HepG2 (cell line): ENCODE measurements around the gene FLT3LG. TPM values are rescaled to one million over a fixed set of nuclear protein-coding genes. Genes with fewer than 3 reads are reported as not detected.
A peak's percentile ranks its signal among the peaks of the same experiment; 100 is the strongest.

Experiments used
- ATAC-seq: fragments of 200-7000 bp; cut with Tn5 transposase; 3 replicates; pipeline ENCODE4 v1.9.1; 2020; ENCODE audit warnings: mild to moderate bottlenecking, moderate library complexity
- BruUV-seq: library from RNA; stranded (reverse); fragments of 400-500 nt; replicated peaks from 2 replicates; lab custom pipeline; 2021; lab: Mats Ljungman, UMichigan
- CTCF ChIA-PET: fragments of 300-600 bp; formaldehyde crosslinking; extraction: SDS; loops from one replicate; lab custom pipeline; 2021; ENCODE audit warnings: low total read pairs, inconsistent platforms, low intra/inter-chr PET ratio; lab: Yijun Ruan, JAX
- POLR2A ChIA-PET: fragments of 350-600 bp; sonication (Branson Sonifier 250); formaldehyde crosslinking; loops from one replicate; lab custom pipeline; 2020; ENCODE audit warnings: antibody characterized with exemption, inconsistent platforms; lab: Yijun Ruan, JAX
- DNase-seq: peaks from one replicate; pipeline ENCODE4 v3.0.0-alpha.2; 2015; ENCODE audit warnings: low spot score
- FAIRE-seq: peaks from 3 replicates; lab custom pipeline; 2011; peaks lifted over from hg19 to GRCh38; lab: Jason Lieb, UNC
- H2AFZ ChIP-seq: one replicate; pipeline ENCODE4 v1.6.1; 2011; ENCODE audit warnings: low read length, inconsistent platforms
- H3K27ac ChIP-seq: fragments of 300-600 bp; 3 replicates; pipeline ENCODE4 v1.8.0; 2011; ENCODE audit warnings: mixed run types, mild to moderate bottlenecking, mixed read lengths, low read length, inconsistent platforms; ENCODE audit not compliant: insufficient read depth; ENCODE audit errors: extremely low read length
- H3K27me3 ChIP-seq, 2 experiments: fragments of 200-600 bp in 1 of 2; 2 replicates in 1 of 2; 3 replicates in 1 of 2; pipeline versions ENCODE4 v1.6.0 to v1.8.0; 2011; ENCODE audit warnings: low read length in 2 of 2, mild to moderate bottlenecking in 2 of 2, moderate library complexity in 2 of 2, inconsistent platforms in 1 of 2; ENCODE audit not compliant: insufficient read depth in 2 of 2, control insufficient read depth in 1 of 2
- H3K36me3 ChIP-seq, 2 experiments: fragments of 200-600 bp in 1 of 2; replicated peaks in 1 of 2; 2 replicates in 1 of 2; 3 replicates in 1 of 2; pipeline versions ENCODE4 v1.5.1 to v1.8.0; 2011; ENCODE audit warnings: low read length in 2 of 2, inconsistent platforms in 1 of 2; ENCODE audit not compliant: insufficient read depth in 2 of 2, control insufficient read depth in 1 of 2
- H3K4me1 ChIP-seq: 2 replicates; pipeline ENCODE4 v1.5.1; 2012; ENCODE audit warnings: low read length, inconsistent platforms; ENCODE audit not compliant: insufficient read depth
- H3K4me2 ChIP-seq: 2 replicates; pipeline ENCODE4 v1.6.0; 2011; ENCODE audit warnings: low read depth, low read length, inconsistent platforms
- H3K4me3 ChIP-seq, 3 experiments: fragments of 200-600 bp in 1 of 3; sonication (generic), shearing (Covaris generic) in 1 of 3; replicated peaks in 1 of 3; 2 replicates each; pipeline ENCODE4 v1.5.1; 2011 to 2016; ENCODE audit warnings: low read length in 3 of 3, inconsistent platforms in 2 of 3, low read depth in 2 of 3, mild to moderate bottlenecking in 2 of 3, control low read depth in 1 of 3, mixed read lengths in 1 of 3; ENCODE audit not compliant: insufficient read depth in 1 of 3
- H3K79me2 ChIP-seq: one replicate; pipeline ENCODE4 v1.6.1; 2011; ENCODE audit warnings: low read length, inconsistent platforms; ENCODE audit not compliant: insufficient read depth
- H3K9ac ChIP-seq: 2 replicates; pipeline ENCODE4 v1.6.0; 2011; ENCODE audit warnings: mild to moderate bottlenecking, low read depth, low read length, inconsistent platforms; ENCODE audit not compliant: insufficient read depth
- H3K9me3 ChIP-seq: 2 replicates; pipeline ENCODE4 v1.5.1; 2012; ENCODE audit warnings: mild to moderate bottlenecking, low read length
- H4K20me1 ChIP-seq: 2 replicates; pipeline ENCODE4 v1.6.0; 2011; ENCODE audit warnings: inconsistent platforms, mild to moderate bottlenecking, low read length, moderate library complexity; ENCODE audit not compliant: insufficient read depth
- AGO2 ChIP-seq: fragments of 200-400 bp; formaldehyde crosslinking; optimal IDR thresholded peaks from 2 replicates; pipeline ENCODE3; 2017; ENCODE audit warnings: mild to moderate bottlenecking, low read depth, low read length, moderate library complexity
- GABPB1 ChIP-seq: IDR thresholded peaks from 2 replicates; pipeline ENCODE4 v1.6.1; 2016; ENCODE audit warnings: mild to moderate bottlenecking, missing genetic modification reagents, moderate library complexity, missing compliant biosample characterization
- PHF8 ChIP-seq: sonication (generic); formaldehyde crosslinking; IDR thresholded peaks from 2 replicates; pipeline ENCODE4 v1.5.0; 2020; ENCODE audit warnings: missing genetic modification reagents
- POLR2G ChIP-seq: fragments of 200-400 bp; formaldehyde crosslinking; IDR thresholded peaks from 2 replicates; pipeline ENCODE4 v1.6.1; 2018; ENCODE audit warnings: mild to moderate bottlenecking, low read depth, low read length, moderate library complexity
- RBFOX2 ChIP-seq: fragments of 200-400 bp; formaldehyde crosslinking; IDR thresholded peaks from 2 replicates; pipeline ENCODE4 v1.6.1; 2017; ENCODE audit warnings: low read depth, mild to moderate bottlenecking, low read length
- SNAPC4 ChIP-seq: sonication (generic); formaldehyde crosslinking; IDR thresholded peaks from 2 replicates; pipeline ENCODE4 v1.4.0; 2020; ENCODE audit warnings: mild to moderate bottlenecking, missing genetic modification reagents
- TAF1 ChIP-seq: sonication (generic); formaldehyde crosslinking; IDR thresholded peaks from 2 replicates; pipeline ENCODE4 v1.4.0; 2020; ENCODE audit warnings: missing genetic modification reagents
- ZNF326 ChIP-seq: sonication (generic); formaldehyde crosslinking; IDR thresholded peaks from 2 replicates; pipeline ENCODE4 v1.4.0; 2020; ENCODE audit warnings: missing genetic modification reagents, borderline replicate concordance
- ZNF770 ChIP-seq: sonication (generic); formaldehyde crosslinking; IDR thresholded peaks from 2 replicates; pipeline ENCODE4 v1.5.0; 2020; ENCODE audit warnings: mild to moderate bottlenecking, missing genetic modification reagents
- WGBS: methylation state at CpG from one replicate; pipeline ENCODE4 v1.1.6; 2017; ENCODE audit warnings: low lambda C conversion rate; 5-methylcytosine and 5-hydroxymethylcytosine counted together
- in situ Hi-C: cut with HindIII; loops from 2 replicates; pipeline ENCODE4 v1.10.0; 2017; ENCODE audit warnings: low pct_unique_long_range_greater_than_20kb; ENCODE audit not compliant: extremely low pct_ligation_motif_present
- intact Hi-C: fragments of 100-400 bp; cut with micrococcal nuclease; formaldehyde crosslinking; loops from one replicate; pipeline ENCODE4 v1.10.0; 2022; ENCODE audit not compliant: unreplicated experiment
- polyA plus RNA-seq, 8 experiments: library from polyadenylated mRNA; depleted of rRNA in 3 of 8; stranded (reverse) in 7 of 8; unstranded in 1 of 8; fragments of >200 nt; fragmentation: Illumina TruSeq in 4 of 8; extraction: Trizol in 4 of 8; gene quantifications; 2 replicates each; pipeline versions ENCODE4 v1.2.1 to v1.2.3, GENCODE V29; 2011 to 2016; ENCODE audit warnings: low read depth in 4 of 8, missing spikeins in 1 of 8, mixed read lengths in 1 of 8; ENCODE audit not compliant: insufficient read depth in 1 of 8
- total RNA-seq, 5 experiments: library from RNA; depleted of rRNA; stranded (reverse); fragments of >200 nt; fragmentation: Illumina TruSeq; extraction: Trizol; gene quantifications; 2 replicates each; pipeline ENCODE4 v1.2.3, GENCODE V29; 2016; ENCODE audit warnings: low read depth in 1 of 5

The FLT3LG gene
- total and polyA plus RNA-seq, 2 of the 13 experiments (the other 11 are each of a cell fraction or from before 2014, with no cell fraction given): 1.5 to 2.6 TPM

DNA sequence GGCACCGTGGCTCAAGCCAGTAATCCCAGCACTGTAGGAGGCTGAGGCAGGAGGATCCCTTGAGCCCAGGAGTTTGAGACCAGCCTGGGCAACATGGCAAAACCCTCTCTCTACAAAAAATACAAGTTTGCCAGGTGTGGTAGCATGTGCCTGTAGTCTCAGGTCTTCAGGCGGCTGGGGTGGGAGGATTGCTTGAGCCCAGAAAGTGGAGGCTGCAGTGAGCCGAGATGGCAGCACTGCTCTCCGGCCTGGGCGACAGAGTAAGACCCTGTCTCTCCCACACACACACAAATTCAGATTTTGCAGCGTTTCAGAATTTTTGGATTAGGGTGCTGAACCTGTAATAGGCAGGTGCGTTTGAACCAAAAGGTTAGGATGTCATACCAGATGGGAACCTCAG is 24.5 kb downstream of the FLT3LG start:
- in situ Hi-C loops: loop anchor here (5.0 kb wide), 2 partner anchors 74 to 174 kb away; no protein-coding TSS in a partner anchor
- no peak overlapping the region for H3K4me3 ChIP-seq
- H3K27me3 ChIP-seq: peaks cover 0 to 4% of the 10 kb centered on the region in 2 experiments; a peak in 1 of 5 replicates
- intact Hi-C loops: no loop called here
- DNase-seq (no peak), FAIRE-seq (no peak), ATAC-seq (no peak)
- peaks cover 24% of the 10 kb centered on the region; the same call in 1 of the 2 replicates for H4K20me1 ChIP-seq
- H3K36me3 ChIP-seq: peaks cover 15 to 25% of the 10 kb centered on the region in 2 experiments
- H3K79me2 ChIP-seq: peaks cover 27% of the 10 kb centered on the region
- TF ChIP-seq ZNF326 (CRISPR knock-in tag) (no peak), ZNF770 (CRISPR knock-in tag) (0 out of 2 replicates have a peak, but pooled peaks have one; percentile 12)
- ChIA-PET CTCF (no interaction called here), POLR2A (interaction anchor here (1.4 to 1.8 kb wide), 3 partner anchors 9 to 81 kb away, joined by 3 to 7 read pairs (median 4); partner anchors contain the start of genes FCGRT and NOSIP)
- no peak overlapping the region for H2AFZ ChIP-seq
- H3K4me2 ChIP-seq: peak overlapping the region; percentile 92
- H3K4me1 ChIP-seq: peaks cover 52% of the 10 kb centered on the region
- no peak overlapping the region for H3K27ac ChIP-seq
- H3K9me3 ChIP-seq: no peaks in the 10 kb centered on the region
- 88% methylated on average over 6 of the region's 7 CpGs for WGBS
- no TSS peak for BruUV-seq
- H3K9ac ChIP-seq: peak overlapping the region; percentile 37; the same call in 1 of the 2 replicates

DNA sequence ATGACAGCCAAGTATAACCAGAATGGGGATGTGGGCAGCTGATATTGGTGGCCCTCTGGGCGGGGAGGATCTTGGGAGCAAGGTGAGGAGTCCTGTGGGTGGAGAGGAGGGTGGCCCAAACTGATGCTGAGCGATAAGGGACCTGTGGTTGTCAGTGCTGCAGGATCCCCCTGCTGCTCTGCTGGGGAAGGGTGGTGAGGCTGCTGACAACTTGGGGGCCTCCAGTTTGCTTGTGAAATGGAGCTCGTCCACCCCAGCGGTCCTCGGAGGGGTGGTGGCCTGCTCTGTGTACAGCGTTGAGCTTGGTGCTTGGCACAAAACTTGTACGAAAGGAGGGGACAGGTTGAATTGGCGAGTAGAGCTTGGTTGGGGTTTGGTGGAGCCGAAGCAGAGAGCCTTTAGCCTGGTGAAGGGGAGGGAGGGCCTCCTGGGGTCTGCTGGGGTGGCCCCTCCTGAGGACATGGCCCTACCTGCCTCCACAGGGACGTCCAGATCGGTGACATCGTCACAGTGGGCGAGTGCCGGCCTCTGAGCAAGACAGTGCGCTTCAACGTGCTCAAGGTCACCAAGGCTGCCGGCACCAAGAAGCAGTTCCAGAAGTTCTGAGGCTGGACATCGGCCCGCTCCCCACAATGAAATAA is 25.1 kb downstream of the FLT3LG start:
- CTCF ChIA-PET: no interaction called here
- no TSS peak for BruUV-seq
- H3K79me2 ChIP-seq: peaks cover 27% of the 10 kb centered on the region
- FAIRE-seq: no peak
- no peak for ATAC-seq
- in situ Hi-C loops (loop anchor here (5.0 kb wide), 2 partner anchors 73 to 173 kb away; no protein-coding TSS in a partner anchor), intact Hi-C loops (no loop called here)
- H3K27ac ChIP-seq: peak overlapping the region; percentile 16
- H3K4me2 ChIP-seq: peak overlapping the region; percentile 92; the same call in 1 of the 2 replicates
- H3K9me3 ChIP-seq: no peaks in the 10 kb centered on the region
- peaks cover 0 to 4% of the 10 kb centered on the region in 2 experiments; a peak in 1 of 5 replicates for H3K27me3 ChIP-seq
- no peak overlapping the region for H3K4me3 ChIP-seq
- H4K20me1 ChIP-seq: peaks cover 24% of the 10 kb centered on the region; the same call in 1 of the 2 replicates
- POLR2A ChIA-PET: interaction anchor here (1.4 to 1.8 kb wide), 3 partner anchors 10 to 81 kb away, joined by 3 to 7 read pairs (median 4); partner anchors contain the start of genes FCGRT and NOSIP
- H3K36me3 ChIP-seq: peaks cover 15 to 25% of the 10 kb centered on the region in 2 experiments
- H3K9ac ChIP-seq: peak overlapping the region; percentile 37; the same call in 1 of the 2 replicates
- H2AFZ ChIP-seq: no peak overlapping the region
- WGBS: 97% methylated on average over 18 of the region's 19 CpGs
- H3K4me1 ChIP-seq: peaks cover 57% of the 10 kb centered on the region
- no peak for DNase-seq
- TF ChIP-seq TAF1 (CRISPR knock-in tag): no peak
- 0 out of 2 replicates have a peak, but pooled peaks have one; percentile 8 for TF ChIP-seq POLR2G
- peak; percentile 46 for TF ChIP-seq AGO2
- TF ChIP-seq GABPB1 (CRISPR knock-in tag): no peak
- TF ChIP-seq RBFOX2: peak; percentile 62
- no peak for TF ChIP-seq SNAPC4
- no peak for TF ChIP-seq PHF8 (CRISPR knock-in tag)
